Loucy (cell line): ENCODE data around the gene SLC35F3.
"Not testable (repeated sequence)": the region's sequence is repeated elsewhere in the genome, so short reads cannot be mapped to it uniquely, and the experiment has no call there.

Experiments
- H2AFZ ChIP-seq: fragments of 200-600 bp; sonication (generic); 2 replicates; pipeline ENCODE4 v1.6.0; 2016; ENCODE audit warnings: antibody characterized with exemption, mild to moderate bottlenecking, low read length, moderate library complexity
- H3F3A ChIP-seq: fragments of 200-600 bp; 2 replicates; pipeline ENCODE4 v1.6.0; 2016; ENCODE audit warnings: antibody characterized with exemption, low read depth, mild to moderate bottlenecking
- H3K27me3 ChIP-seq: fragments of 200-600 bp; sonication (generic); 2 replicates; pipeline ENCODE4 v1.6.1; 2014; ENCODE audit warnings: low read length, mild to moderate bottlenecking; ENCODE audit not compliant: insufficient read depth, poor library complexity, severe bottlenecking
- H3K36me3 ChIP-seq: fragments of 200-600 bp; sonication (generic); 2 replicates; pipeline ENCODE4 v1.6.1; 2016; ENCODE audit warnings: low read length; ENCODE audit not compliant: insufficient read depth
- H3K4me1 ChIP-seq: fragments of 200-600 bp; sonication (generic); 2 replicates; pipeline ENCODE4 v1.5.1; 2014; ENCODE audit warnings: low read length, mild to moderate bottlenecking; ENCODE audit not compliant: insufficient read depth, poor library complexity, severe bottlenecking
- H3K4me2 ChIP-seq: fragments of 200-600 bp; sonication (generic); 2 replicates; pipeline ENCODE4 v1.6.0; 2014; ENCODE audit warnings: antibody characterized with exemption, low read length, low read depth, mild to moderate bottlenecking; ENCODE audit not compliant: poor library complexity, severe bottlenecking
- H3K4me3 ChIP-seq: fragments of 200-600 bp; sonication (generic); 2 replicates; pipeline ENCODE4 v1.5.1; 2014; ENCODE audit warnings: low read length, mild to moderate bottlenecking, mixed read lengths; ENCODE audit not compliant: poor library complexity, severe bottlenecking
- H3K79me2 ChIP-seq: fragments of 200-600 bp; sonication (generic); 2 replicates; pipeline ENCODE4 v1.6.1; 2014; ENCODE audit warnings: low read length; ENCODE audit not compliant: insufficient read depth
- H3K9ac ChIP-seq: fragments of 200-600 bp; sonication (generic); 2 replicates; pipeline ENCODE4 v1.6.0; 2014; ENCODE audit warnings: mild to moderate bottlenecking, low read depth, low read length, moderate library complexity; ENCODE audit not compliant: poor library complexity, severe bottlenecking
- H3K9me2 ChIP-seq: fragments of 200-600 bp; sonication (generic); replicated peaks from 2 replicates; pipeline ENCODE4 v1.6.1; 2016; ENCODE audit warnings: low read depth, low read length, mixed read lengths
- H3K9me3 ChIP-seq: fragments of 200-600 bp; sonication (generic); 2 replicates; pipeline ENCODE4 v1.6.1; 2014; ENCODE audit warnings: mild to moderate bottlenecking, antibody characterized with exemption, low read length, low read depth; ENCODE audit not compliant: insufficient read depth
- H4K20me1 ChIP-seq: fragments of 200-600 bp; sonication (generic); 2 replicates; pipeline ENCODE4 v1.6.0; 2014; ENCODE audit warnings: antibody characterized with exemption, low read length, mild to moderate bottlenecking; ENCODE audit not compliant: insufficient read depth, poor library complexity, severe bottlenecking
- CTCF ChIP-seq: fragments of 200-600 bp; sonication (generic); conservative IDR thresholded peaks from 2 replicates; pipeline ENCODE4 v1.5.1; 2014; ENCODE audit warnings: mild to moderate bottlenecking, antibody characterized with exemption, low read length
- EZH2phosphoT487 ChIP-seq: fragments of 200-600 bp; IDR thresholded peaks from 2 replicates; pipeline ENCODE4 v1.6.1; 2018; ENCODE audit warnings: antibody characterized with exemption, mild to moderate bottlenecking, moderate library complexity, borderline replicate concordance

SLC35F3 gene

GRCh38 chr1:234120327-234120944, 216.0 kb downstream of the SLC35F3 start:
- H4K20me1 ChIP-seq = no peaks in the 10 kb centered on the region
- no peaks in the 10 kb centered on the region for H3K4me1 ChIP-seq
- no peaks in the 10 kb centered on the region for H3K9me2 ChIP-seq
- H3K4me2 ChIP-seq = no peak overlapping the region
- H3K27me3 ChIP-seq = no peaks in the 10 kb centered on the region
- H2AFZ ChIP-seq = no peak overlapping the region
- H3K79me2 ChIP-seq = no peaks in the 10 kb centered on the region
- no peaks in the 10 kb centered on the region for H3K36me3 ChIP-seq
- TF ChIP-seq CTCF (no peak), EZH2phosphoT487 (no peak)
- no peaks in the 10 kb centered on the region for H3K9me3 ChIP-seq
- no peak overlapping the region for H3K9ac ChIP-seq
- H3K4me3 ChIP-seq = no peak overlapping the region
- no peaks in the 10 kb centered on the region for H3F3A ChIP-seq

DNA sequence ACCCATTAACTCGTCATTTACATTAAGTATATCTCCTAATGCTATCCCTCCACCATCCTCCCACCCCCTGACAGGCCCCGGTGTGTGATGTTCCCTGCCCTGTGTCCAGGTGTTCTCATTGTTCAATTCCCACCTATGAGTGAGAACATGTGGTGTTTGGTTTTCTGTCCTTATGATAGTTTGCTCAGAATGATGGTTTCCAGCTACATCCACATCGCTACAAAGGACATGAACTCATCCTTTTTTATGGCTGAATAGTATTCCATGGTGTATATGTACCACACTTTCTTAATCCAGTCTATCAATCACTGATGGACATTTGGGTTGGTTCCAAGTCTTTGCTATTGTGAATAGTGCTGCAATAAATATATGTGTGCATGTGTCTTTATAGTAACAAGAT, 217.2 kb downstream of the SLC35F3 start:
- not testable (repeated sequence) for H2AFZ ChIP-seq, H3K36me3 ChIP-seq, H3K9ac ChIP-seq, H4K20me1 ChIP-seq, H3K4me1 ChIP-seq, H3K9me3 ChIP-seq, H3K4me3 ChIP-seq, H3K79me2 ChIP-seq, H3K4me2 ChIP-seq, H3F3A ChIP-seq, H3K27me3 ChIP-seq, H3K9me2 ChIP-seq

- H3K4me1 ChIP-seq, H3K36me3 ChIP-seq, H3K79me2 ChIP-seq, H4K20me1 ChIP-seq, H3K4me3 ChIP-seq, H3K4me2 ChIP-seq, H3K9ac ChIP-seq, H3K27me3 ChIP-seq, H3K9me3 ChIP-seq, H3K9me2 ChIP-seq, H2AFZ ChIP-seq, H3F3A ChIP-seq: not testable (repeated sequence)
Observed at GRCh38 chr1:234122571-234122970, 218.1 kb downstream of the SLC35F3 start.

GRCh38 chr1:234123867-234124266, 219.4 kb downstream of the SLC35F3 start:
- no peaks in the 10 kb centered on the region for H3K36me3 ChIP-seq
- TF ChIP-seq EZH2phosphoT487 (no peak), CTCF (no peak)
- H3F3A ChIP-seq = no peaks in the 10 kb centered on the region
- H3K79me2 ChIP-seq = no peaks in the 10 kb centered on the region
- H3K9me3 ChIP-seq = no peaks in the 10 kb centered on the region
- no peaks in the 10 kb centered on the region for H3K4me1 ChIP-seq
- H4K20me1 ChIP-seq = no peaks in the 10 kb centered on the region
- H3K4me3 ChIP-seq = no peak overlapping the region
- no peaks in the 10 kb centered on the region for H3K9me2 ChIP-seq
- no peak overlapping the region for H2AFZ ChIP-seq
- no peak overlapping the region for H3K9ac ChIP-seq
- H3K27me3 ChIP-seq = no peaks in the 10 kb centered on the region
- H3K4me2 ChIP-seq = no peak overlapping the region
